DND-41 (cell line): ENCODE data around the gene C1orf185.

ENCODE experiments used
- ATAC-seq: fragments of 200-7000 bp; cut with Tn5 transposase; 3 replicates; pipeline ENCODE4 v1.9.1; 2021; ENCODE audit warnings: low read depth; ENCODE audit not compliant: insufficient read depth
- DNase-seq: peaks from one replicate; pipeline ENCODE4 v3.0.0-alpha.2; 2020
- H2AFZ ChIP-seq: 2 replicates; pipeline ENCODE4 v1.6.0; 2012; ENCODE audit warnings: low read depth, low read length
- H3K27ac ChIP-seq: 2 replicates; pipeline ENCODE4 v1.5.1; 2012; ENCODE audit warnings: low read length, inconsistent platforms
- H3K27me3 ChIP-seq: fragments of 200-600 bp; sonication (generic); 2 replicates; pipeline ENCODE4 v1.6.0; 2012; ENCODE audit warnings: low read length, mild to moderate bottlenecking, inconsistent platforms; ENCODE audit not compliant: insufficient read depth, poor library complexity
- H3K36me3 ChIP-seq: 2 replicates; pipeline ENCODE4 v1.5.1; 2012; ENCODE audit warnings: low read length, inconsistent platforms; ENCODE audit not compliant: insufficient read depth
- H3K4me1 ChIP-seq: 2 replicates; pipeline ENCODE4 v1.5.1; 2012; ENCODE audit warnings: mild to moderate bottlenecking, low read length; ENCODE audit not compliant: insufficient read depth
- H3K4me2 ChIP-seq: 2 replicates; pipeline ENCODE4 v1.6.0; 2012; ENCODE audit warnings: mild to moderate bottlenecking, moderate library complexity, low read length, inconsistent platforms; ENCODE audit not compliant: insufficient read depth
- H3K4me3 ChIP-seq, 2 experiments: fragments of 200-600 bp in 1 of 2; shearing (Covaris generic) in 1 of 2; 2 replicates each; pipeline ENCODE4 v1.5.1; 2012 to 2016; ENCODE audit warnings: inconsistent platforms in 2 of 2, low read length in 2 of 2, mild to moderate bottlenecking in 2 of 2, low read depth in 1 of 2, moderate library complexity in 1 of 2
- H3K79me2 ChIP-seq: 2 replicates; pipeline ENCODE4 v1.6.0; 2012; ENCODE audit warnings: low read length, inconsistent platforms; ENCODE audit not compliant: insufficient read depth
- H3K9ac ChIP-seq: 2 replicates; pipeline ENCODE4 v1.6.0; 2012; ENCODE audit warnings: low read depth, mild to moderate bottlenecking, inconsistent platforms, low read length, moderate library complexity
- H3K9me3 ChIP-seq: 2 replicates; pipeline ENCODE4 v1.5.1; 2012; ENCODE audit warnings: low read length, moderate library complexity, mild to moderate bottlenecking, inconsistent platforms; ENCODE audit not compliant: insufficient read depth, severe bottlenecking
- H4K20me1 ChIP-seq: 2 replicates; pipeline ENCODE4 v1.6.0; 2012; ENCODE audit warnings: low read length; ENCODE audit not compliant: insufficient read depth
- EZH2 ChIP-seq: IDR thresholded peaks from 3 replicates; pipeline ENCODE4 v1.6.1; 2012; ENCODE audit warnings: borderline replicate concordance, low read depth, mild to moderate bottlenecking, moderate library complexity, low read length, inconsistent platforms; ENCODE audit not compliant: severe bottlenecking
- TF ChIP-seq, protein P1 (sequence below): IDR thresholded peaks from 2 replicates; pipeline ENCODE4 v1.5.1; 2012; ENCODE audit warnings: borderline replicate concordance, low read length, moderate library complexity, mild to moderate bottlenecking; ENCODE audit not compliant: poor library complexity, severe bottlenecking; ENCODE audit errors: extremely low read depth

The C1orf185 gene

GRCh38 chr1:51193564-51193963 is 91.5 kb downstream of the C1orf185 start:
- no peaks in the 10 kb centered on the region for H3K27me3 ChIP-seq
- no peak for DNase-seq
- H2AFZ ChIP-seq = no peak overlapping the region
- H3K9ac ChIP-seq = no peak overlapping the region
- H3K27ac ChIP-seq = no peak overlapping the region
- H3K9me3 ChIP-seq = no peaks in the 10 kb centered on the region
- ATAC-seq = no peak
- H3K4me1 ChIP-seq = no peaks in the 10 kb centered on the region
- no peak overlapping the region for H3K4me2 ChIP-seq
- no peaks in the 10 kb centered on the region for H3K36me3 ChIP-seq
- no peaks in the 10 kb centered on the region for H4K20me1 ChIP-seq
- TF ChIP-seq EZH2 = no peak
- TF ChIP-seq, protein P1, sequence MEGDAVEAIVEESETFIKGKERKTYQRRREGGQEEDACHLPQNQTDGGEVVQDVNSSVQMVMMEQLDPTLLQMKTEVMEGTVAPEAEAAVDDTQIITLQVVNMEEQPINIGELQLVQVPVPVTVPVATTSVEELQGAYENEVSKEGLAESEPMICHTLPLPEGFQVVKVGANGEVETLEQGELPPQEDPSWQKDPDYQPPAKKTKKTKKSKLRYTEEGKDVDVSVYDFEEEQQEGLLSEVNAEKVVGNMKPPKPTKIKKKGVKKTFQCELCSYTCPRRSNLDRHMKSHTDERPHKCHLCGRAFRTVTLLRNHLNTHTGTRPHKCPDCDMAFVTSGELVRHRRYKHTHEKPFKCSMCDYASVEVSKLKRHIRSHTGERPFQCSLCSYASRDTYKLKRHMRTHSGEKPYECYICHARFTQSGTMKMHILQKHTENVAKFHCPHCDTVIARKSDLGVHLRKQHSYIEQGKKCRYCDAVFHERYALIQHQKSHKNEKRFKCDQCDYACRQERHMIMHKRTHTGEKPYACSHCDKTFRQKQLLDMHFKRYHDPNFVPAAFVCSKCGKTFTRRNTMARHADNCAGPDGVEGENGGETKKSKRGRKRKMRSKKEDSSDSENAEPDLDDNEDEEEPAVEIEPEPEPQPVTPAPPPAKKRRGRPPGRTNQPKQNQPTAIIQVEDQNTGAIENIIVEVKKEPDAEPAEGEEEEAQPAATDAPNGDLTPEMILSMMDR = no peak
- no peak overlapping the region for H3K4me3 ChIP-seq
- H3K79me2 ChIP-seq = no peaks in the 10 kb centered on the region
